CD4-positive, alpha-beta memory T cell (primary cell): ENCODE measurements around the gene FGGY. TPM values are rescaled to one million over a fixed set of nuclear protein-coding genes. Genes with fewer than 3 reads are reported as not detected.

Experiments used
- CTCF ChIA-PET: fragments of 350-600 bp; sonication (Branson Sonifier 250); formaldehyde crosslinking; loops from one replicate; lab custom pipeline; 2021; ENCODE audit warnings: inconsistent platforms; ENCODE audit not compliant: partially characterized antibody; lab: Charles Lee
- POLR2A ChIA-PET: fragments of 350-600 bp; sonication (Branson Sonifier 250); formaldehyde crosslinking; loops from one replicate; lab custom pipeline; 2021; ENCODE audit not compliant: partially characterized antibody; lab: Charles Lee
- DNase-seq, 5 donors: peaks; one replicate each; pipeline versions ENCODE4 v3.0.0 to v3.0.0-alpha.2; 2020 to 2022; ENCODE audit warnings: mixed read lengths in 1 of 5
- H3K27ac ChIP-seq: one replicate; pipeline ENCODE4 v1.7.0; 2013; ENCODE audit warnings: low read depth, low read length
- H3K27me3 ChIP-seq: 2 replicates; pipeline ENCODE4 v1.7.0; 2013; ENCODE audit warnings: mild to moderate bottlenecking, low read length, moderate library complexity; ENCODE audit not compliant: insufficient read depth
- H3K36me3 ChIP-seq: 2 replicates; pipeline ENCODE4 v1.7.0; 2013; ENCODE audit warnings: mild to moderate bottlenecking, low read length, moderate library complexity; ENCODE audit not compliant: insufficient read depth
- H3K4me1 ChIP-seq: 2 replicates; pipeline ENCODE4 v1.7.0; 2013; ENCODE audit warnings: mild to moderate bottlenecking, low read length, moderate library complexity; ENCODE audit not compliant: insufficient read depth
- H3K4me3 ChIP-seq, 2 donors: one replicate each; pipeline ENCODE4 v1.7.0; 2013; ENCODE audit warnings: low read length in 2 of 2, mild to moderate bottlenecking in 1 of 2
- H3K9me3 ChIP-seq, 2 donors: one replicate each; pipeline ENCODE4 v1.7.0; 2013; ENCODE audit warnings: low read length in 2 of 2, control low read depth in 1 of 2; ENCODE audit not compliant: control insufficient read depth in 1 of 2
- H3K27ac Mint-ChIP-seq, 7 donors: one replicate each; pipeline ENCODE4 v1.8.0; 2020 to 2021; ENCODE audit warnings: mixed read lengths in 7 of 7, mild to moderate bottlenecking in 6 of 7, inconsistent platforms in 3 of 7, moderate library complexity in 3 of 7
- H3K27me3 Mint-ChIP-seq, 2 donors: one replicate each; pipeline ENCODE4 v1.8.0; 2020 to 2021; ENCODE audit warnings: mixed read lengths in 2 of 2
- H3K36me3 Mint-ChIP-seq, 2 donors: one replicate each; pipeline ENCODE4 v1.8.0; 2020 to 2021; ENCODE audit warnings: mixed read lengths in 2 of 2, inconsistent platforms in 1 of 2, mild to moderate bottlenecking in 1 of 2
- H3K4me1 Mint-ChIP-seq, 4 donors: one replicate each; pipeline ENCODE4 v1.8.0; 2020 to 2021; ENCODE audit warnings: mixed read lengths in 4 of 4, mild to moderate bottlenecking in 1 of 4
- H3K4me3 Mint-ChIP-seq, 8 donors: one replicate each; pipeline ENCODE4 v1.8.0; 2020 to 2021; ENCODE audit warnings: mixed read lengths in 8 of 8, mild to moderate bottlenecking in 7 of 8, moderate library complexity in 6 of 8, inconsistent platforms in 3 of 8
- H3K9me3 Mint-ChIP-seq, 8 donors: one replicate each; pipeline ENCODE4 v1.8.0; 2020 to 2021; ENCODE audit warnings: mixed read lengths in 8 of 8, mild to moderate bottlenecking in 5 of 8, inconsistent platforms in 3 of 8, moderate library complexity in 1 of 8
- intact Hi-C: fragments of 100-400 bp; cut with micrococcal nuclease; formaldehyde crosslinking; loops from one replicate; pipeline ENCODE4 v1.15.1; 2023
- polyA plus RNA-seq, 2 donors: library from polyadenylated mRNA; unstranded; fragments of 300-500 nt; fragmentation: Illumina TruSeq; gene quantifications; one replicate each; pipeline ENCODE4 v1.2.3, GENCODE V29; 2021
- total RNA-seq, 2 experiments: library from RNA; stranded (reverse); gene quantifications; one replicate each; pipeline ENCODE4 v1.2.3, GENCODE V29; 2021

FGGY gene
- total and polyA plus RNA-seq, 4 experiments from 2014 or later, result 1.8 to 8.8 (median 3.6) TPM

GRCh38 chr1:59714219-59714618 lies 417.3 kb downstream of the FGGY start:
- H3K4me3 Mint-ChIP-seq, result no peak overlapping the region
- H3K36me3 Mint-ChIP-seq, result no peaks in the 10 kb centered on the region
- Histone ChIP-seq H3K4me1 (no peaks in the 10 kb centered on the region), H3K27me3 (no peaks in the 10 kb centered on the region), H3K9me3 (no peaks in the 10 kb centered on the region), H3K36me3 (no peaks in the 10 kb centered on the region), H3K4me3 (no peak overlapping the region), H3K27ac (no peak overlapping the region)
- peaks cover 0 to 3% (median 0%) of the 10 kb centered on the region in 8 donors for H3K9me3 Mint-ChIP-seq
- no peak overlapping the region for H3K27ac Mint-ChIP-seq
- CTCF ChIA-PET, result interaction anchor here (1.1 kb wide), 1 partner anchor 15 kb away, joined by 6 read pairs; no protein-coding TSS in a partner anchor
- intact Hi-C loops, result no loop called here
- no peaks in the 10 kb centered on the region for H3K27me3 Mint-ChIP-seq
- H3K4me1 Mint-ChIP-seq, result no peaks in the 10 kb centered on the region
- no peak for DNase-seq
- POLR2A ChIA-PET, result no interaction called here

- no peaks in the 10 kb centered on the region for H3K4me1 ChIP-seq
- no peak overlapping the region for H3K4me3 ChIP-seq
- no peak overlapping the region for H3K27ac ChIP-seq
- H3K4me1 Mint-ChIP-seq, result no peaks in the 10 kb centered on the region
- intact Hi-C loops, result no loop called here
- no peak for DNase-seq
- H3K4me3 Mint-ChIP-seq, result no peak overlapping the region
- no peaks in the 10 kb centered on the region for H3K9me3 ChIP-seq
- H3K27me3 Mint-ChIP-seq, result no peaks in the 10 kb centered on the region
- no peaks in the 10 kb centered on the region for H3K27me3 ChIP-seq
- no peak overlapping the region for H3K27ac Mint-ChIP-seq
- ChIA-PET CTCF (interaction anchor here (1.1 kb wide), 1 partner anchor 16 kb away, joined by 6 read pairs; no protein-coding TSS in a partner anchor), POLR2A (no interaction called here)
- H3K36me3 Mint-ChIP-seq, result no peaks in the 10 kb centered on the region
- H3K9me3 Mint-ChIP-seq, result peaks cover 0 to 3% (median 0%) of the 10 kb centered on the region in 8 donors
- no peaks in the 10 kb centered on the region for H3K36me3 ChIP-seq
Observed at GRCh38 chr1:59714966-59715365, 418.1 kb downstream of the FGGY start.

- no peaks in the 10 kb centered on the region for H3K9me3 ChIP-seq
- no peaks in the 10 kb centered on the region for H3K27me3 Mint-ChIP-seq
- no peaks in the 10 kb centered on the region for H3K27me3 ChIP-seq
- H3K9me3 Mint-ChIP-seq, result no peaks in the 10 kb centered on the region
- no peak for DNase-seq
- ChIA-PET CTCF (interaction anchor here (1.3 kb wide), 1 partner anchor 965 kb away, joined by 3 read pairs; no protein-coding TSS in a partner anchor), POLR2A (no interaction called here)
- no peaks in the 10 kb centered on the region for H3K36me3 ChIP-seq
- H3K36me3 Mint-ChIP-seq, result no peaks in the 10 kb centered on the region
- H3K4me3 ChIP-seq, result no peak overlapping the region
- intact Hi-C loops, result no loop called here
- no peak overlapping the region for H3K27ac ChIP-seq
- H3K27ac Mint-ChIP-seq, result no peak overlapping the region
- no peaks in the 10 kb centered on the region for H3K4me1 Mint-ChIP-seq
- no peaks in the 10 kb centered on the region for H3K4me1 ChIP-seq
- H3K4me3 Mint-ChIP-seq, result no peak overlapping the region
Observed at GRCh38 chr1:59716832-59717231, 419.9 kb downstream of the FGGY start.

GRCh38 chr1:59718064-59718988 lies 421.4 kb downstream of the FGGY start:
- DNase-seq, result peak in 1 of 5 donors; percentile 1

GRCh38 chr1:59718989-59719360 lies 422.1 kb downstream of the FGGY start:
- POLR2A ChIA-PET, result interaction anchor here (0.5 kb wide), 1 partner anchor 877 kb away, joined by 4 read pairs; no protein-coding TSS in a partner anchor
- Mint-ChIP-seq H3K36me3 (no peaks in the 10 kb centered on the region), H3K4me3 (no peak overlapping the region), H3K27me3 (no peaks in the 10 kb centered on the region), H3K4me1 (no peaks in the 10 kb centered on the region), H3K9me3 (no peaks in the 10 kb centered on the region), H3K27ac (no peak overlapping the region)
- Histone ChIP-seq H3K4me3 (no peak overlapping the region), H3K36me3 (no peaks in the 10 kb centered on the region), H3K27me3 (no peaks in the 10 kb centered on the region), H3K9me3 (no peaks in the 10 kb centered on the region), H3K27ac (no peak overlapping the region), H3K4me1 (no peaks in the 10 kb centered on the region)
- intact Hi-C loops, result no loop called here
- DNase-seq, result no peak
- CTCF ChIA-PET, result no interaction called here

More at GRCh38 chr1:59718064-59718988, 421.4 kb downstream of the FGGY start:
- no peaks in the 10 kb centered on the region for H3K36me3 Mint-ChIP-seq
- no peaks in the 10 kb centered on the region for H3K36me3 ChIP-seq
- no peak overlapping the region for H3K27ac Mint-ChIP-seq
- no peaks in the 10 kb centered on the region for H3K4me1 ChIP-seq
- no peaks in the 10 kb centered on the region for H3K4me1 Mint-ChIP-seq
- intact Hi-C loops, result no loop called here
- ChIA-PET CTCF (interaction anchor here (1.3 kb wide), 1 partner anchor 967 kb away, joined by 3 read pairs; no protein-coding TSS in a partner anchor), POLR2A (interaction anchor here (0.5 kb wide), 1 partner anchor 876 kb away, joined by 4 read pairs; no protein-coding TSS in a partner anchor)
- no peaks in the 10 kb centered on the region for H3K9me3 ChIP-seq
- H3K27me3 Mint-ChIP-seq, result no peaks in the 10 kb centered on the region
- H3K9me3 Mint-ChIP-seq, result no peaks in the 10 kb centered on the region
- H3K27ac ChIP-seq, result no peak overlapping the region
- H3K4me3 ChIP-seq, result no peak overlapping the region
- H3K27me3 ChIP-seq, result no peaks in the 10 kb centered on the region
- no peak overlapping the region for H3K4me3 Mint-ChIP-seq

- Histone ChIP-seq H3K4me3 (no peak overlapping the region), H3K9me3 (no peaks in the 10 kb centered on the region), H3K36me3 (no peaks in the 10 kb centered on the region), H3K27me3 (no peaks in the 10 kb centered on the region), H3K4me1 (no peaks in the 10 kb centered on the region), H3K27ac (no peak overlapping the region)
- ChIA-PET POLR2A (no interaction called here), CTCF (no interaction called here)
- intact Hi-C loops, result no loop called here
- Mint-ChIP-seq H3K4me1 (no peaks in the 10 kb centered on the region), H3K27ac (no peak overlapping the region), H3K27me3 (no peaks in the 10 kb centered on the region), H3K4me3 (no peak overlapping the region), H3K9me3 (peaks cover 0 to 3% (median 0%) of the 10 kb centered on the region in 8 donors), H3K36me3 (peaks cover 0 to 4% of the 10 kb centered on the region in 2 donors)
- no peak for DNase-seq
Observed at GRCh38 chr1:59720326-59721115, 423.6 kb downstream of the FGGY start.

GRCh38 chr1:59730302-59730701 lies 433.4 kb downstream of the FGGY start:
- H3K27me3 Mint-ChIP-seq, result peaks cover 0 to 2% of the 10 kb centered on the region in 2 donors
- no peaks in the 10 kb centered on the region for H3K9me3 Mint-ChIP-seq
- no peak overlapping the region for H3K4me3 Mint-ChIP-seq
- Histone ChIP-seq H3K27me3 (no peaks in the 10 kb centered on the region), H3K4me1 (peaks cover 5% of the 10 kb centered on the region), H3K27ac (no peak overlapping the region), H3K4me3 (no peak overlapping the region), H3K9me3 (no peaks in the 10 kb centered on the region), H3K36me3 (no peaks in the 10 kb centered on the region)
- POLR2A ChIA-PET, result no interaction called here
- intact Hi-C loops, result no loop called here
- CTCF ChIA-PET, result no interaction called here
- no peak for DNase-seq
- H3K4me1 Mint-ChIP-seq, result peaks cover 8 to 10% (median 8%) of the 10 kb centered on the region in 4 donors
- H3K27ac Mint-ChIP-seq, result no peak overlapping the region
- H3K36me3 Mint-ChIP-seq, result peaks cover 0 to 2% of the 10 kb centered on the region in 2 donors
